ENCODE measurements around the gene ZCCHC9.

The ZCCHC9 gene

DNA sequence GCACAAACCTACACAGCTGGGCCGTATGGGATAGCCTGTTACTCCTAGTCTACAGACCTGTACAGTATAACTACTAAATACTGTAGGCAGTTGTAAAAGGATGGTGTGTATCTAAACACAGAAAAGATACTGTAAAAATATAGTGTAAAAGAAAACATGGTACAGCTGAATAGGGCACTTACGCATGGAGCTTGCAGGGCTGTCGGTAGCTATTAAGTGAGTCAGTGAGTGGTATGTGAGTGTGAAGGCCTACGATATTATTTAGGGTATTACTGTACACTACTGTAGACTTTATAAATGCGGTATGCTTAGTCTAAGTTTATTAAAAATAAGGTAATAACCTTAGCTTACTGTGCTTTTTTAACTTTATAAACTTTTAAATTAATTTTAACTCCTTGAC is 1.2 kb downstream of the ZCCHC9 start:
- Histone ChIP-seq H3K4me3 (ENCODE audit: insufficient read depth, low read length, poor library complexity, severe bottlenecking) (peak overlapping the region; percentile 80), H4K20me1 (ENCODE audit: low read depth, low read length) (no peaks in the 10 kb centered on the region), H3K9me2 (replicated peaks; ENCODE audit: insufficient read depth, low read length) (no peaks in the 10 kb centered on the region), H2AFZ (ENCODE audit: low read depth, low read length, severe bottlenecking) (no peak overlapping the region), H3K27ac (ENCODE audit: low read depth, low read length) (no peak overlapping the region), H3K79me2 (ENCODE audit: insufficient read depth, low read length) (peaks cover 38% of the 10 kb centered on the region), H3K9ac (ENCODE audit: low read length) (0 out of 2 replicates have a peak overlapping the region, but pooled peaks have one; percentile 84), H3F3A (ENCODE audit: insufficient read depth) (0 out of 2 replicates have a peak, but pooled peaks cover under 1% of the 10 kb centered on the region), H3K36me3 (ENCODE audit: low read length) (no peaks in the 10 kb centered on the region), H3K4me2 (ENCODE audit: low read depth, low read length, poor library complexity, severe bottlenecking) (peak overlapping the region; percentile 86), H3K27me3 (ENCODE audit: low read length) (no peaks in the 10 kb centered on the region), H3K9me3 (ENCODE audit: insufficient read depth, low read length) (no peaks in the 10 kb centered on the region)
- TF ChIP-seq, protein P1, sequence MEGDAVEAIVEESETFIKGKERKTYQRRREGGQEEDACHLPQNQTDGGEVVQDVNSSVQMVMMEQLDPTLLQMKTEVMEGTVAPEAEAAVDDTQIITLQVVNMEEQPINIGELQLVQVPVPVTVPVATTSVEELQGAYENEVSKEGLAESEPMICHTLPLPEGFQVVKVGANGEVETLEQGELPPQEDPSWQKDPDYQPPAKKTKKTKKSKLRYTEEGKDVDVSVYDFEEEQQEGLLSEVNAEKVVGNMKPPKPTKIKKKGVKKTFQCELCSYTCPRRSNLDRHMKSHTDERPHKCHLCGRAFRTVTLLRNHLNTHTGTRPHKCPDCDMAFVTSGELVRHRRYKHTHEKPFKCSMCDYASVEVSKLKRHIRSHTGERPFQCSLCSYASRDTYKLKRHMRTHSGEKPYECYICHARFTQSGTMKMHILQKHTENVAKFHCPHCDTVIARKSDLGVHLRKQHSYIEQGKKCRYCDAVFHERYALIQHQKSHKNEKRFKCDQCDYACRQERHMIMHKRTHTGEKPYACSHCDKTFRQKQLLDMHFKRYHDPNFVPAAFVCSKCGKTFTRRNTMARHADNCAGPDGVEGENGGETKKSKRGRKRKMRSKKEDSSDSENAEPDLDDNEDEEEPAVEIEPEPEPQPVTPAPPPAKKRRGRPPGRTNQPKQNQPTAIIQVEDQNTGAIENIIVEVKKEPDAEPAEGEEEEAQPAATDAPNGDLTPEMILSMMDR (IDR thresholded peaks at IDR 0.05; ENCODE audit: insufficient read depth, low read length, poor library complexity, severe bottlenecking), result no peak
- TF ChIP-seq EZH2phosphoT487 (conservative IDR thresholded peaks at IDR 0.05; ENCODE audit: low read length), result no peak

DNA sequence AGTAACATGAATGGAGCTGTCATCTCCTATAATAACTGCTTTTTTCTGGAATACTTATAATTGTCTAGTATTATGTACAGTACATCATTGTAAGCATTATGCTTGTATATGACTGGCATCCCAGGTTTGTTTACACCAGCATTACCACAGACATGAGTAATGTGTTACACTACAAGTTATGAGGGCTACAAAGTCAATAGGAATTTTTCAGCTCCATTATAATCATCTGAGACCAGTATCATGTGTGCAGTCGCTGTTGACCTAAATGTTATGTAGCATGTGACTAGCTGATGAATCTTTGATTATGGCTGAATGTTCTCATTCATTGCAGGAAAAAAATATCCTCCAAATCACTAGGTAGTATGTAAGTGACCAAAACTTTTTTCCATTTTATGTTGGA is 2.2 kb downstream of the ZCCHC9 start:
- H3K9me2 ChIP-seq (replicated peaks; ENCODE audit: insufficient read depth, low read length), result no peaks in the 10 kb centered on the region
- H3K9me3 ChIP-seq (ENCODE audit: insufficient read depth, low read length), result no peaks in the 10 kb centered on the region
- H3K9ac ChIP-seq (ENCODE audit: low read length), result no peak overlapping the region
- H3K4me3 ChIP-seq (ENCODE audit: insufficient read depth, low read length, poor library complexity, severe bottlenecking), result no peak overlapping the region
- H3K79me2 ChIP-seq (ENCODE audit: insufficient read depth, low read length), result peaks cover 34% of the 10 kb centered on the region
- no peaks in the 10 kb centered on the region for H4K20me1 ChIP-seq (ENCODE audit: low read depth, low read length)
- no peak overlapping the region for H3K4me2 ChIP-seq (ENCODE audit: low read depth, low read length, poor library complexity, severe bottlenecking)
- no peak overlapping the region for H3K27ac ChIP-seq (ENCODE audit: low read depth, low read length)
- TF ChIP-seq, protein P1 (IDR thresholded peaks at IDR 0.05; ENCODE audit: insufficient read depth, low read length, poor library complexity, severe bottlenecking), result no peak
- TF ChIP-seq EZH2phosphoT487 (conservative IDR thresholded peaks at IDR 0.05; ENCODE audit: low read length), result no peak
- H2AFZ ChIP-seq (ENCODE audit: low read depth, low read length, severe bottlenecking), result no peak overlapping the region
- no peaks in the 10 kb centered on the region for H3K27me3 ChIP-seq (ENCODE audit: low read length)
- no peaks in the 10 kb centered on the region for H3K36me3 ChIP-seq (ENCODE audit: low read length)
- H3F3A ChIP-seq (ENCODE audit: insufficient read depth), result no peaks in the 10 kb centered on the region

DNA sequence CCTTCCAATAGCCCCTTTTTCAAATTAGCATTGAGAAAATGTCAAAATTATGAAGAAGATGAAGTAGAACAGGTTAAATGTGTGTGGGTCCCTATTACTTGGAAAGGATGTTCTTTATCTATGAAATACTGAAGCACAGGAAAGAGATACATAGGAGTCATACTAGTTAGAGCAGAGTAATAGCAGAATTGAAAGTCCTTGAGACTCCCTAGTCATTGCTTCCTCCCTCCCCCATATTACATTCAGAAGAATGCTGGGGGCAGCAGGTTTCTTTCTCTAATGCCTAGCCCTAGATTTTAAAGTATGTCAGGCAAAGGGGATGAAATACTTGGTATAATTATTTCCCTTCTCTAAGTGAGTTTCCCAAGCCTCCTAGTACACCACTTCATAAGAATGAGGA is 4.4 kb downstream of the ZCCHC9 start:
- Histone ChIP-seq H3K4me3 (ENCODE audit: insufficient read depth, low read length, poor library complexity, severe bottlenecking) (no peak overlapping the region), H3K9me3 (ENCODE audit: insufficient read depth, low read length) (no peaks in the 10 kb centered on the region), H4K20me1 (ENCODE audit: low read depth, low read length) (no peaks in the 10 kb centered on the region), H3K27ac (ENCODE audit: low read depth, low read length) (no peak overlapping the region), H3K9me2 (replicated peaks; ENCODE audit: insufficient read depth, low read length) (no peaks in the 10 kb centered on the region), H3F3A (ENCODE audit: insufficient read depth) (no peaks in the 10 kb centered on the region), H3K79me2 (ENCODE audit: insufficient read depth, low read length) (peaks cover 22% of the 10 kb centered on the region), H3K9ac (ENCODE audit: low read length) (no peak overlapping the region), H2AFZ (ENCODE audit: low read depth, low read length, severe bottlenecking) (no peak overlapping the region), H3K4me2 (ENCODE audit: low read depth, low read length, poor library complexity, severe bottlenecking) (no peak overlapping the region), H3K27me3 (ENCODE audit: low read length) (no peaks in the 10 kb centered on the region), H3K36me3 (ENCODE audit: low read length) (no peaks in the 10 kb centered on the region)
- TF ChIP-seq, protein P1 (IDR thresholded peaks at IDR 0.05; ENCODE audit: insufficient read depth, low read length, poor library complexity, severe bottlenecking), result no peak
- TF ChIP-seq EZH2phosphoT487 (conservative IDR thresholded peaks at IDR 0.05; ENCODE audit: low read length), result no peak
